Right hindlimb (tissue), 1 donor: ENCODE results near the gene IRGQ.
"Not testable (repeated sequence)": the region's sequence is repeated elsewhere in the genome, so short reads cannot be mapped to it uniquely, and the experiment has no call there.

Source experiments
- DNase-seq: peaks from one replicate; pipeline ENCODE4 v3.0.0-alpha.2; 2018

IRGQ gene

GRCh38 chr19:43623889-43624670, 28.1 kb upstream of the IRGQ start:
- no peak for DNase-seq

GRCh38 chr19:43622956-43623355, 27.0 kb upstream of the IRGQ start:
- no peak for DNase-seq

DNA sequence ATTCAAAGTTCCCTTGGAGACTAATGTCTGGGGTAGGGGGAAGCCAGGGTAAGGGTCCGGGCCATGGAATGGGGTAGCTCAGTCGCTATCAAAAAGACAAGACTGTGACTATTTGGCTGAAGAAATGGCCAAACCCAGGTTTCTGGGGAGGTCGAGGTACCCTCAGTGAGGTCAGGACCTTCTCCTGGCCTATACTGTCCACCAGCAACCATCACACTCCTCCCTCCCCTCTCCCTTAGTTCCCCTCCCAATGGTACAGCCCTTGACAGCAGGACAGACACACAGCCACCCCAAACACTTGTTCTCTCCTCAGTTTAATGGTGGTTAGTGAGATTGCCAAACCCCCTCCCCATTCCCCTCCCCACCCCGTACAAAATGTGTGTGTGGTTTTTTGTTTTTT, 26.1 kb upstream of the IRGQ start:
- DNase-seq: no peak

DNA sequence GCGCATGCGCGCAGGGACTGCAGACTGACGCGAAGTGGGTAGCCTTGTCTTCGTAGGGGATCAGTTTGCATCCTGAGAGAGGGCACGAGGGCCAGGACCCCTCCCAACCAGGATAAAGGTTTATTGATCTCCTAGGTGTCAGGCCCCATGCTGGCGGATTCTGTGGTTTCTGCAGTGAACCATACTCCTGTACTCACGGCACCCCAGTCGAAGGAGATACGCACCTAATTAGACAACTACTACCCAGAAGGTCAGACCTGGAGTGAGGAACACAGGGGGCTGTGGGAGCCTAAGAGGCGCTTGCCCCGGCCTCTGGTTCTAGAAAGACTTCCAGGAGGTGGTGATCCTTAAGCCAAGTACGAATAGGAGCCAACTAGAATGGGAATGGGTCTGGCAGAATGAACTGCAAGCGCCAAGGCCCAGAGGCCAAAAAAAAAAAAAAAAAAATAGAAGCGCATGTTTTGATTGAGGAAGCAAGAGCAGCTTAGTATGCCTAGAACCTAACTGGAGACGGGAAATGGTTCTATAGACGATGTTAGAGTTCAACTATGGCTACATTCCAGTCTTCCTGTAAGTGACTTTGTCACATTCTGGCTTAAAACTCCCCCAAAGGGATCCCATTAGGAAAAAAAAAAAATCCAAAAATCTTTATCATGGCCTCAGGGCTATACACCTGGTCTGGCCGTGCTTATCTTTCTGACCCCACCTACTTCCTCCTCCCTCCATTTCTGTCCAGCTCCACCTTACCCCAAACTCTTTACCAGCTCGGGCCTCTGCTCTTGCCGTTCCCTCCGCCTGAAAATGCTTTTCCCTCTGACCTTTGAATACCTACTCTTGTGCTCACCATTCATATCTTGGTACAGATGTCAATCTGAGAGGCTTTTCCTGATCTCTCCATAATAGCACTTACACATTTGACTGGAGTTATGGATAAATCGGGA, 24.4 kb upstream of the IRGQ start:
- no peak for DNase-seq

GRCh38 chr19:43619262-43620060, 23.5 kb upstream of the IRGQ start, which contains the start of gene ZNF428:
Gene ZNF428 (minus strand): TSS chr19:43619629. CDS start chr19:43614304, 5,325 bp downstream.
- DNase-seq: peak; percentile 93

DNA sequence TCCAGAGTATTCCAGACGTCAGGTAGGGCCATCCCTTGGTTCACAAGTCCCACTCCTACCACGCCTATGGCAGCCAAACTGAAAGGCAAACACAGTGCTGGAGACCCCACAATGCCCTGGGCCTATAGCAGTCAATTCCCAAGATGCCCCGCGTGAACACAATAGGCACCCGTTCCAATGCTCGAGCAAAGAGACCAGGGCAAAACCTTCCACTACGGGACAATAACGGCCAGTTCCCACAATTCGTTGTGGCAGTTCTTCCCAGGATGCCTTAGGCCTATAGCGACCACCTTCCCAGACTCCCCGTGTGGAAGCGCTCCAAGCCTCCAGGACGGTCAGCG, 23.0 kb upstream of the IRGQ start:
- DNase-seq: no peak

DNA sequence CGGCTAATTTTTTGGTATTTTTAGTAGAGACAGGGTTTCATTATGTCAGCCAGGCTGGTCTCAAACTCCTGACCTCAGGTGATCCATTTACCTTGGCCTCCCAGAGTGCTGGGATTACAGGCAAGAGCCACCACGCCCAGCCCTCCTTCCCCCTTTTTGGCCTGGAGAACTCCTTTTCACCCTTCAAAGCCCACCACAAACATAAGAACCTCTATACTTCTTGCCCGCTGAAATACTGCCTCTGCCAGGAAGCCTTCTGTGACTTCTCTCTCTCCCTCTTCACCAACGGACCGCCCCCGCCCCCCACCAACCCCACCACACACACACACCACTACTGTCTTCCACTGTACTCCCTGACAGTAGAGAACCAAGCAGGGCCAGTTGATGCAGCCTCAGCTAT, 21.0 kb upstream of the IRGQ start:
- no peak for DNase-seq

DNA sequence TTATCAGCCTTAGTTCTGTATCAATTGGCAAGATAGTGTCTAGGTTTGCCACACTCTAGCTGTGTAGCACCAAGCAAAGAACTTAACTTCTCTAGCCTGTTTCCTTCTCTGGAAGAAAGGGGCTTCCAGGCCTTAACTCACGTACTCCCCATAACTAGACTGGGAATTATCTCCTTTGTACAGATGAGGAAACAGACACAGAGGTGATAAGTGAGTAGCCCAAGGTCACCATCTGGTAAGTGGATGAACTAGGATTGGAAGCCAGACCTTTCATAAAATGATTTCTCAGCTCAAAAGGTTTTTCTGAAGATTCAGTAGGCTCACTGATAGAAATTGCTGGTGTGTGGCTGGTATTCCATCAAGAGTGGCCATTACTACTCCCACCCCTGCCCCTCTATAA, 20.4 kb upstream of the IRGQ start:
- no peak for DNase-seq

- no peak for DNase-seq
Observed at GRCh38 chr19:43612374-43612773, 16.4 kb upstream of the IRGQ start.

DNA sequence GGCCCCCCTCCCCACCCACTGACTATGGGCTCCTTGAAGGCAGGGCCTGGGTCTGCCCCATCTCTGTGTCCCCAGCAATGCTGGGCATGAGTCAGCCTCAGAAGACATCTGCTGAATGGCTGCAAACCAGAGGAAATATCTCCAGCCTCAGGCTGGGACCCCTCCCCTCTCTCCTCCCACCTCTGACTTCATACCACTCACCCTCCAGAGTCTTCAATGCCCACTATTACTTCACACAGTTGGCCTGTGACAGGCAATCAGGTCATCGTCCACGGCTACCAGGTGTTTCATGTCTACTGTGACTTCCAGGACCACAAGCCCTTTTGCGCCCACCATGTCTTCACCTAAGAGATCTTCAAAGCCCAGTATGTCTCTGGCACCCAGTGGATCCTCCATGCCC, 15.9 kb upstream of the IRGQ start, which contains the start of gene SRRM5:
Gene SRRM5 (plus strand): TSS at position 301 of the 400 bp plus-strand sequence. CDS start 34 bp downstream, at position 335.
- no peak for DNase-seq

DNA sequence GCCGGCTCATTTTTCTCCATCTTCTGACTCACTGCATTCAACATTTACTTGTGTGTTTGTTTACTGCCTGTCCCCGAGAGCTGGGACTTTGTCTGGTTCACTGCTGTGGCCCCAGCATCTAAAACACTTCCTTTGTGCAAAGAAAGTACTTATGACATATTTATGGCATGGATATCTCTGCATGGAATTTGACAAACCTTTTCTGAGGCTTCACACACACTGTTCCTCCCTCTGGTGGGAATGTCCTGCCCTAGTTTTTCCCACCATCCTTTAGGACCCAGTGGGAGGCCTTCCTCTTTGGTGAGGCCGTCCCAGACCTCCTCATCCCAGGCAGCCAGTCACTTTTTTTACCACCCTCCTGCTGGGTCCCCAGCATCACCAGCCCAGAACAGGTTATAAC, 14.6 kb upstream of the IRGQ start:
- DNase-seq: no peak

DNA sequence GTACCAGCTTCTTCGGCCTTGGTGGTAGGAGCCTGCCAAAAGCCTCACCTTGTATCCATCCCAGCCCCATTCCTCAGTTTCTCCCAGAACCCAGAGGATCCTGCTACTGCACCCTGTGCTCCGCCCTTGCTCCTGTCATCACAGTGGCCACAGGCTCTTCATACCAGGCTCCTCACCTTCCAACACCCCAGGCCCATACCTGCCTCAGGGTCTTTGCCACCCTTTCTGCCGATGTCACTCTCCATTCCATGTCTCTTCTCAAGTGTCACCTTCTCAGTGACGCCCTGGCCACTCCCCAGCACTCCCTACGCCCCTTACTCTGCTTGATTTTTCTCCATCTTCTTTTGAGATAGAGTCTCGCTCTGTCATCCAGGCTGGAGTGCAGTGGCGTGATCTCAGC, 13.9 kb upstream of the IRGQ start:
- no peak for DNase-seq

- DNase-seq: no peak
Observed at GRCh38 chr19:43607238-43608205, 11.6 kb upstream of the IRGQ start.

- DNase-seq: peak; percentile 61
Observed at GRCh38 chr19:43606569-43607229, 10.8 kb upstream of the IRGQ start.

DNA sequence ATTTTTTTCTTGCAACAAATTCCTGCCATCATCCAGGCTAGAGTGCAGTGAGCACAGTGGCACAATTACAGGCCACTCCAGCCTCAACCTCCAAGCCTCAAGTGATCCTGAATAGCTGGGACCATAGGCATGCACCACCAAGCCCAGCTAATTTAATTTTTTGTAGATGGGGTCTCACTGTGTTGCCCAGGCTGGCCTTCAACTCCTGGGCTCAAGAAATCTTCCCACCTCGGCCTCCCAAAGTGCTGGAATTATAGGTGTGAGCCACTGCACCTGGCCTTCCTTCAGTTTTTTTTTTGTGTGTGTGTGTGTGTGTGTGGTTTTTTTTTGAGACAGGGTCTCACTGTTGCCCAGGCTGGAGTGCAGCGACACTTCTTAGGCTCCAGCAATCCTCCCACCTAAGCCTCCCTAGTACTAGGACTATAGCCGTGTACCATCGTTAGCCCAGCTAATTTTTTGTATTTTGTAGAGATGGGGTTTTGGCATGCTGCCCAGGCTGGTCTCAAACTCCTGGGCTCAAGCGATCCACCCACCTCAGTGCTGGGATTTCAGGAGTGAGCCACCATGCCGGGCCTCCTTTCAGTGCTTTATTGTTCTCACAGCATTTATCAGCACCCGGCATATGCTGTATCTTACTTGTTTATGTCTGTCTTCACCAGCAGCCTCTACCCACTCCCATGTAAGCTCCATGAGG, 10.1 kb upstream of the IRGQ start:
- DNase-seq: no peak

DNA sequence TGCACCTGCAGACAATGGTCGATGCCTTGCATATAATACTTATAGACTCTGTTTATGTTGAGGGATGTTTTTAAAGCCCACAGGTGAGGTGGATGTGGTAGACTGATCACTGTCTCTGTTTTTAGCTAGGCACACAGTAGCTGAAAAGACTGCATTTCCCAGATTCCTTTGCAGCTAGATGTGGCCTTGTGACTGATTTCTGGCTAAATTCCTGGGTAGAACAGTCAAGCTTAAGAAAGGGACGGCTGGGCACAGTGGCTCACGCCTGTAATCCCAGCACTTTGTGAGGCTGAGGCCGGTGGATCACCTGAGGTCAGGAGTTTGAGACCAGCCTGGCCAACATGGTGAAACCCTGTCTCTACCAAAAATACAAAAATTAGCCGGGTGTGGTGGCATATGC, 4.4 kb upstream of the IRGQ start:
- DNase-seq: not testable (repeated sequence)

DNA sequence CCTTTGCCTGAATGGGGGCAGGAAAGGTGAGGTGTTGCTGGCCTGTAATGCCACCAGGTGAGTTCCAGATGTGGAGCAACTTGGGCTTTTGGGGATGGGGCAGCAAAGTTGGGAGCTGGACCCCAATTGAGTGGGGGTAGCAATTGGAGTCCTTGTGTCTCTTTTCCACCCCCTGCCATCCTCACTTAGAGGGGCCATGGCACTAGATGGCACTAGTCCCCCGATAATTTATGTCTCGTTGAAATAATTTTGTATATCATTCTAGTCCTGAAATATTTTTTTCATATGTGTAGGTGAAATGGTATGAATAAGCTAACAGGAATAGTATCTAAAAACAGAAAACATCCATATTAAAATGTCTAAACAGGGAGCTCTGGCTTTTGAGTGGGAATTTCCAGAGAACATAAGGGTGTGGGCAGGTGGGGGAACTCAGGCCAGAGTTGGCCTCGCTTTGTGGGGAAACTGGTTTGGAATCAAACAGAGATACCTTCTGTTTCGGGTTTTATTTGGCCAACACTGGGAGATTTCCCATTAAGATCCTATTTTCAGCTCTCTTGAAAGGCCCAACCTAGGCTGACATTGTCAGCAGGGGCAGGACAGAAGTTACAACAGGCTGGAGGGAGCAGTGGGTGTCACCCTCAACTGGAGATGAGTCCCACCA, 3.8 kb upstream of the IRGQ start:
- no peak for DNase-seq

- DNase-seq: no peak
Observed at GRCh38 chr19:43598445-43599240, 2.7 kb upstream of the IRGQ start.

- DNase-seq: no peak
Observed at GRCh38 chr19:43597876-43598275, 1.9 kb upstream of the IRGQ start.
